Limb (tissue), 2 donors: ENCODE data around the gene LEF1.

Experiments used
- DNase-seq, 2 donors: peaks; one replicate each; pipeline ENCODE4 v3.0.0-alpha.2; 2016; ENCODE audit errors: extremely low spot score in 2 of 2

LEF1 gene

DNA sequence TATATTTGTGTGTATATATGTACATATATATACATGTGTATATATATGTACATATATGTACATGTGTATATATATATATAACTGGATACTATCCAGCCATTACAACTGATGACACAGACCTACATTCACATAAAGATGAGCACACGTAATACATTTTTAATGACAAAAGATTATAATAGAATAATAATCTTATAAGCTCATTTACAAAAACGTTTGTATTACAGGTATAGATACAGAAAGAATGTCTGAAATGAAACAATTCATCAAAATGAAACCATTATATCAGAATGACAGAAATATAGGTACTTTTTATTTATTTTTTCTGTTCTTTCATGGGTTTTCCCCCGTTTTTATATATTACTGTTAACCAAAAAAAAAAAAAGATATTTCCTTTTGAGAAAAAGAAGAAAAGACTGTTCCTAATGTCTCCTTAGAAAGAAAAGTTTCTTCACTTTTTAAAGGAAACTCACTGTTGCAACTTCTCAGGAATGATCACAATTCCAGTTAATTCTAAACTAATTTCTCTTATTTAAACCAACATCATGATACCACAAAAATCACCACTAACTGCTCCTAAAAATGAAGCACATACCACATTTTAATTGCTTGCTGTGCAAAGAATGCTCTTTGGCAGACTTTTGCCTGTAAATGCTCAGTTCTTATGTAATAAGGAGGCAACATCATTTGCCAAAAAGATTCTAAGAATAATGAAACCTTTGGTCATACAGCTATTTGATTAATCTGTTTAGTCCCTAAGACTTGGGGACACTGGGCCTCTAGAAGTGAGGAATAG is 18.9 kb downstream of the LEF1 start:
- no peak for DNase-seq

DNA sequence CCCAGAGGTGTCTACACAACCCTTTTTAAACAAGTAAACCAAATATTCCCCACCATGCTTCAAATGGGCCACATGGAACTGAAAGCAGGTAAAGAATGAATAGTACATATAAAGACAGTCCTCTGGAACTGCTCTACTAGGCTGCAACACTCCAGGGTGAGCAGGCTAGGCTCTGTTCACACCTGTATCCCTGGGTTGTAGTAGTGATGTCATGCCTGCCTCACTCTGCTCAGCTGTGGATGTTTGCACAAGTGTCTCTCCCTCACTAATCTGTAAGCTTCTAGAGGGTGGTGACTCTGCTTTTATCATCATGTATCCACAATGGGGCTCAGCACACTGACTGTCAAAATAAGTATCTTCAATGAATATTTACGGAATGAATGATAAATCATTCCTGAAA is 20.4 kb downstream of the LEF1 start:
- DNase-seq = no peak

DNA sequence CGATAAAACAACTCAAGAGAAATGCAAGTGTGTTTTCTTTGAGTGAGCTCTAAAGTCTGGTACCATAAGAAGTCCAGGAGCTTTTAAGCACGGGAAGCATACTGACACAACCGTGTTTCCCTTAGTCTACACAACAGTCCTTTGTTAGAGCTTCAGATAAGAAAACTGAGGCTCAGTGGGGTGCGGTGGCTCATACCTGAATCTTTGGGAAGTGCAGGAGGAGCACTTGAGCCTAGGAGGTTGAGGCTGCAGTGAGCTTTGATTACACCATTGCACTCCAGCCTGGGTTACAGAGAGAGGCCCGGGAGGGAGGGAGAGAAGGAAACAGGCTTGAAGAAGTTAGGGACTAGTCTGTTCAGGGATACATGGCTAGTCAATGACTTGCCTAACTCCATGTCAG is 21.9 kb downstream of the LEF1 start:
- no peak for DNase-seq

DNA sequence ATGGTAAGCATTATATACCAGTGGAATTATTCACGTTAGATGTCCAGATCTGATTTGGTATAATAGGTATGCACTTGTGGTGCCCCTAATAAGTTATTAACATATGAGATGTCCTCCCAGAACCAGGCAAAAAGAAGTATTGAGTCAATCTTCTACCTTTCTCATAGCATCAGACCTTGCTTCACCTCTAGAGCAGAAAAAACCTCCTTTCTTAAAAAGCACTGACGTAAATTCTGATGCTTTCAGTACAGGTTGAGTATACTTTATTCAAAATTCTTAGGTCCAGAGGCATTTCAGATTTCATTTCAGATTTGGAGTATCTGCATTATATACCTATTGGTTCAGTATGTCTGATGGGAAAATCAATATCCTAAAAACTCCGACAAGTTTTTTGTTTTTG is 22.4 kb downstream of the LEF1 start:
- no peak for DNase-seq

DNA sequence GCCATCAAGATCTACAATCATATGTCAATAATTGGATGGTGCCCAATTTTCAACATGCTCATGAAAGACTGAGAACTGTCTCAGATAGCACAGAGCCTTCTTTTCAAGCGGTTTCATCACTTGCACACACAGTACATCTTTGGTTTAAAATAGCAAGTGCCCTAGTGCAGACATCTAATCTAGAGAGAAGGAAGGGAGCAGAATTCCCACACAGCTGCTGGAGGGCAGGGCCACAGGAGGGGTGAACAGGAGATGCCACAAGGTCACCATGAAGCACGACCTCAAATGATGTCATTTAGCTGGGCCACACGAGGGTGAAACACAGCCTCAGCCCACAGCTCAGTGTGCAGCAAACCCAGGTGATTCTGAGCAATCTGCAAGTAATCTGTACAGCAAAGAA is 24.3 kb downstream of the LEF1 start:
- DNase-seq = no peak

DNA sequence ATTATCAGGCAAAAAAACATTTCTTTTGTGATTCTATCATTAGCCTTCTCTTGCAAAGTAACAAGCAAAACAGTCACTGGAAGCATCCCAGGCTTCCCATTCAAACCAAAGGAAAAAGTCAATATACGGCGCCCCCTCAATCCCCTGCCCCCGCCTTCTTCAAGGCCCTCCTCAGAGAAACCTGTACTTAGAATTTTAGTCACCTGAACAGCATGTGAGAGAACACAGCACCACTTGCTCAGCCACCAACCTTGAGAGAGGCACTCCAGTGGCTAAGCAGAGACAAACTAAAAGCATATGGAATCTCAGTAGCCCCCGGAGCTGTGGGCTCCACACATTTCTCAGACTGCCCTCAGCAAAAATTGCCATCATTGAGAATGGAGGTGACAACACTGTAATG is 25.2 kb downstream of the LEF1 start:
- no peak for DNase-seq

DNA sequence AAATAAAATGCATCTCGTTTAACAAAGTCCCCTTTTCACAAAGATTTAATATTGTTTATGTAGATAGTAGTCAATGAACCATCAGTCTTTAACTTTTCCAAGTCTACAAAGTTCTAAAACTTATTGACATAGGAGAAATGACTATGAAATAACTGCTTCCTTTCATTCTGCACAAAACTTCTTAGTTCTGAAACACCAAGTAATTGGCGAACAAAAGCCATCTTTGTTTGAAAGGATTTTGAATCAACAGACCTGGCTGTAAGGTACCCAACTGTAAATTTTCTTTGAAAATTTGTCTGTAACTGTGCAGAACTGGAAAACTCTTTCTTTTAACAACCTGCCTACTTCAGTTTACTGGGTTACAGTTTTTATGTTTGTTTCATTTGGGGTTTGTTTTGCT is 25.9 kb downstream of the LEF1 start:
- no peak for DNase-seq

DNA sequence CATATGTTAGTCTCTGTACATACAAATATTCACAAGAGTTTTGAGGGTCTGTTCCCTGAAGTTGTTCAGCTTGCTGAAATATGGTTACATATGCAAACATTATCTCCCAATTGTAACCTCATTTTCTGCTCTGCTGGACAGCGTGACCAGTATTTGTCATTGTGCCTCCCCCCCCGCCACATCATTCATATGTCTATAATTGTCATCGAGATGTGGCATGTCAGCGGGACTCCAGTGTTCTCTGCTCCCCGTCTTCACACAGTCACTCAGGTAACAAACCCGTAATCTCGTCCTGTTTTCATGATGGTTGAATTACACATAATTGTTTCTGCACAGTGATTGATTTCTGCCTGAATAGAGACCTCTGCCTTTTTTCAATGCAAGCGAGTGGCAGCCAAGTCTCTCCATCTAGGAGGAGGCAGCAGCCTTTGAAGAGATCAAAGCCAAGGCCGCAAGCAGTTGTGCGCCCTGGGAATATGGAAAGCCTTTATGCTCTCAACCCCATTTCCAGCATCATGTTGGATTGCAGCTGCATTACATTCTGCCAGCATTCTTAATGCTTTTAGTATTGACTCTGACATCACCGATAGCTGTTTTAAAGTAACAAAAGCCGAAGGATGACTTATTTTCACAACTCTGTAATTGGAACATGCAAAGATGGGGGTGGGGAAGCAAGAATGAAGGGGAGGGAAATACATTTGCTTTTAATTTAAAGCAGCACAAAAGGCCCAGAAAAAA is 27.4 kb downstream of the LEF1 start:
- DNase-seq = peak; percentile 58 to 72

DNA sequence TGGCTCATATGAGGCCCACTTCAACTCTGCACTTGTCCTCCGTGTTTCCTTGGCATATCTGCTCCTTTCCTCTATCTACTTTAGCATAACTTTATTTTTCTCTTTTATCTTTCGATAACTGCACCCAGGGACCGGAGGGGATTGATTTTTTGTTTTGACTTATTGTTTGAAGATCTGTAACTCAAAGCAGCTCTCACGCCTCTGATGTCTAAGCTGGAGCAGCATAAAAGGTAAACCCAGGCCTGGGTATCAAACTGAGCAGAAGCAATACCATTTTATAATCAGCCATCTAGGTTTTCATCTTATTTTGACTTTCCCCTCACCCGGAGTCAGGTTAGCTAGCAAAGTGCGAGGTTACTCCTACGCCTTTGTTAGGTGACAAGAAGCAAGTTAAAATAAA is 28.4 kb downstream of the LEF1 start:
- DNase-seq = no peak

DNA sequence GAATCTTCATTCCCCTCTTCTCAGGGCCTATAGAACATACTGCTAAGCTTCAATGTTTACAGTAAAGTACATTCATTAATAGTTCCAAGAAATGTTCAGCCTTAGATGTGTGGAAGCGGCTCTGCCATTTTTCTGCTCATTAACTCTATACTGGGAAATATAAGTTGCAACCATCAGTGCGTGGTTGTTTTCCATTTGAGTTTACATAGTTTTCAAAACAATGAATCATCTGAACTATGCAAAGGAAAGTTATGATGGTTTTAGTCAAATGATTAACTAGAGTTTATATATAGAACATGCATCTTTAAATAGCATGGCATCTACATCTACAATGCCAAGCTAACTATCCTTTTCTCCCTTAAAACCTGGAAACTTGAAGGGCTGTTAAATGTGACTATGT is 29.6 kb downstream of the LEF1 start:
- no peak for DNase-seq

DNA sequence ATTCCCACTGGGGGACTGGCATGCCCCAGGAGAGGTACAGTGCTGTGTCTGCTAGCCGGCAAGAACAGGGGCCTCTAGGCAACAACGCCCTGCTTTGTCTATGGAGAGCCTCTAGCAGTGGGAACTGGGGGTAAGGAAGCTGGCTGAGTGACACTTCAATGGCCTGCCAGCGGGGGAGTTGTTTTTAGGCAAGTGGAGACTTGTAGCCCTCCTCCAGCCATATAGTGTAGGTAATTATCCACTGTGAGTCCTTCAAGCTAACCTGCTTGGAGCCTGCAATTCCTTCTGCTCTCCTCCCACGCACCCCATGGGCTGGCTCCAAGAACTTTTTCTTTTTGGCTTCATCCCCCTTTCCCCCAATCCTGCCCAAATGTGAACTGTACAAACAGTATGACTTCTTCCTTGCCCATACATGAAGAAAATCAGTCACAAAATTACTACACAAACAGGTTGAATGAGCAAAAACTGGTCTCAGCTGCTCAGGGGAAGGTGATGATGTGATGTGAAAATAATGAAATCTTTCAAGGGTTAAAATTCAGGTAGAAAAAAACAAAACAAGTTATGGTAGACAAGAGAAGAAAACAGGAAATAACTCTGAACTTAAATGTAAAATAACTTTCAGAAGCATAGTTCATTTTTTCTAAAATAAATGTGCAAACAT is 33.1 kb downstream of the LEF1 start:
- DNase-seq = no peak

DNA sequence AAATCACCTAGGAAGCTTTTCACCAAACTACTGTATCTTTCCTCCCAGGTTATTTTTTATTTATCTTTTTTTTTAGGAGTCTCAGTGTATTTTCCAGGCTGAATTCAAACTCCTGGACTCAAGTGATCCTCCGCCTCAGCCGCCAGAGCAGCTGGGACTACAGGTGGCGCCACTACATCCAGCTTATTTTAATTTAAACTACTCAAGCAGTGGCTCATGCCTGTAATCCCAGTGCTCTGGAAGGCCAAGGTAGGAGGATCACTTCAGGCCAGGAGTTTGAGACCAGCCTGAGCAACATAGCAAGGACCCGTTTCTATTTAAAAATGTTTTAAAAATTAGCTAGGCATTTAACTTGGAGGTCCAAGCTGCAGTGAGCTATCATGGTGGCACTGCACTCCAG is 37.8 kb downstream of the LEF1 start:
- DNase-seq = no peak

DNA sequence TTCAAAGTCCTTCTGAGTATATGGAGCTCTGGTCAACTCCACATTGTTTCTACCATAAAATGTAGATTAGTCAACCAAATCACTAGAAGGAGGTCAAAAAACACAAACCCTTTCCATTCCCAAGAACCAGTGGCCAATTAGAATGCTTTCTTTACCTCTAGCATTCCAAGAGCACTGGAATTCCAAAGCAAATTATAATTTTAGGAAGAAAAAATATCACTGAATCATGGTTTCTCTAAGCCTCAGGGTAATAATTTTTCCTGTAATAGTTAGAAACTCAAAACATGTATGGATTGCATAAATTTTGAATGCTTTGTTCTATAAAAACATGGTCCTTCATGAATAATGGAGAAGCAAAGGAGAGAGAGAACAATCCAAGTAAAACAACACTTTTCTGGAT is 39.5 kb downstream of the LEF1 start:
- no peak for DNase-seq

DNA sequence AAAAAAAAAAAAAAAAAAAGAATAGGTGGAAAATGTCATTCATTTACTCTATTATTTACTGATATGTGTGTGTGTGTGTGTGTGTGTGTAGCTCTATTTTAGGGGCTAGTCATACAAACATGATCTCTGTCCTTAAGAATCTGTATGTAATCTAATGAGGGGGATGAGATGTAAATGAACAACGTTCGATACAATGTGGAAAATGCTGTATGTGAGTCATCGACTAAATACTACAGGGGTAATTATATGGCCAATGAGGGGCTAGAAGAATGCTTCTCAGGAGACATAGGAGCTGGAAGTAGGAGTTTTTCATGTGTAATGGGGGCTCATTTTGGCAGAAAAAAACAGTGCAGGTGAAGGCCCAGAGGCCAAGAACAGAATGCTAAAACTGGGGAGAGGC is 41.9 kb downstream of the LEF1 start:
- DNase-seq = no peak

DNA sequence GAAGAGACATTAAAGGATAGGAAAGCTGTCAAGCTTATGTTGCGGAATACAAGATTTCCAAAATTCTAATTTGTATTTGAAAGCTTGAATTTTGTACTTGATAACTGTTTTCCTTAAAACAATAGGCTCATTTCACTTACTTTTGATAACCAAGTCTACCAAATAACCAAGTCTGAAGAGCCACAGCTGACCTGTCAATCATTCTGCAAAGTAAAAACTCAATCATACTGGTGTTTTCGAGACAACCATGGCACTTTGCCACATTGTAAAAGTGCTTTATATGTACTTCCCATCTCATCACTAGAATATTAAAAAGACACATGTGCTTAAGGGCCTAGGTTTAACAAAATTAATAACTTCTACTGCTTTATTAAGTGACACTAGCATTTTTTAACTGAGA is 47.9 kb downstream of the LEF1 start:
- no peak for DNase-seq

DNA sequence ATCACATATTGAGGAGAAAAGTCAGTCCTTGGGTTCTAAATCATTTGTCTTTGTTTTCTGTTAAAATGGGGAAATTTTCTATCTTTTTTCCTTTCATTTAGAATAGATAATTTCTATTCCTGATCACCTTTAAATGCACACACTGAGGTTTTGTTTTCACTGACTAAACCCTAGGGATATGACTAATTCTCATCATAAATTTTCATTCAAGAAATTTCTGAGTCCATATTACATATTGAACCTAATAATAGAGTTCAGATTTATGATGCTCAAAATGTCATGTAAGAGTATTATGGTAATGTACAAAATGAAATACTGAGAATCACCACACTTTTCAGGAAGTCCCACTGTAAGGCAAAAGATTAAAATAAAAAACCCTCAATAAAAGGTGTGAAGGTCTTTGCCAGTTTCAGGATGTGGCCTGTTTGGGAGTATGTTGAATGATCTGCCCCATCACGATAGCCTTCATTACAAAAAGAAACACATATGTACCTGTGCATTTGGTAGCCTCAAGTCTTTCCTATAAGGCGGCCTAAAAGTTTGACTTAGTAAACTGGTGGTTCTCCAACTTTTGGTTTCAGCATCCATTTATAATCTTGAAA is 49.4 kb downstream of the LEF1 start:
- no peak for DNase-seq

DNA sequence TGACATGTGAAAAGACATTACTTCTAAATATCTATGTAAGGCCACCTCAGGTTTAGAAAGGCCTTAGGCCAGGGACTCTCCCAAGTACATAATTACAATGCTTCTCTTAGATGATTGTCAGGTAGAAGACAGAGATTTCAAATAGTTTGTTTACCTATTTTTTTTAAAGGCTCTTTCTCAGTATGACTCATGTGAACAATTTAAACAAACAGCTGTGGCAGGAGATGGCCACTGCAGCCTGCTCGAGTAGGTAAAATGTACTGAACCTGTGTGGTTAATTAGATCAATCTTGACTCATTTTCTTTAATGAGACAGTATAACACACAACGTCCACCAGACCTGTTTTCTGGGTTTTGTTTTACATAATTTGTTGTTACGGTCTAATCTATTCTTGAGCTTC is 50.2 kb downstream of the LEF1 start:
- no peak for DNase-seq

DNA sequence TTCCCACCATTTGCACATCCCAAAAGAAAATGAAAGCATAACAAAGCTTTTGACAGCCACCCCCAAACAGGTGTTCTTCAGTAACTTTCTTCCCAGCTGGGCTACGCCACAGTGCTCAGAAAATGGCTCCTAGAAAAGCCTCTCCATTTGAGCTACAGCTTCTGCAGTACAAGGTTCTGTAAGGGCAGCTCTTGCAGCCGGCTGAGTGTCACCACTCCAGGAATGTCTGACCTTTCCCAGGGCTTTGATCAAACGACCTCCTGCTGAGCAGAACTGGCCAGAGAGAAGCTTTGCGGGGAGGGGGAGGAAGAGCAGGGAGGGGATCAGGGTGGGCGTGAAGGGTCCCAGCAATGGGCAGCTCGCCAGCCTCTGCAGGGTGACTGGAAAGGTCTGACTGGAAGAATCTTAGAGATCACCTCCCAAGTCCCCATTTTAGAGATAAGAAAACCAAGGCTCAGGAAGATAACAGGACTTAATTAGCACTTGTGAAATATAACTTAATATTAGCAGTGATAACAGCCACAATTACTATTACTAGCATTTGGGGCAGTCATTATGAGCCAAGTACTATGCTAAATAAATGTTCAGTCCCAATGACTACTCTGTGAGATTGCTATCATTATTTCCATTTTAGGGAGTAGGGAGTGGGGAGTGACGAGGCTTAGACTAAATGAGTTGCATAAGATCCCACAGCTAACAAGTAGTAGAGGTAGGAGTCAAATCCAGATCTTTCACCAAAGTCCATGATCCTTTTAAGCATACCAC is 51.1 kb downstream of the LEF1 start:
- no peak for DNase-seq

DNA sequence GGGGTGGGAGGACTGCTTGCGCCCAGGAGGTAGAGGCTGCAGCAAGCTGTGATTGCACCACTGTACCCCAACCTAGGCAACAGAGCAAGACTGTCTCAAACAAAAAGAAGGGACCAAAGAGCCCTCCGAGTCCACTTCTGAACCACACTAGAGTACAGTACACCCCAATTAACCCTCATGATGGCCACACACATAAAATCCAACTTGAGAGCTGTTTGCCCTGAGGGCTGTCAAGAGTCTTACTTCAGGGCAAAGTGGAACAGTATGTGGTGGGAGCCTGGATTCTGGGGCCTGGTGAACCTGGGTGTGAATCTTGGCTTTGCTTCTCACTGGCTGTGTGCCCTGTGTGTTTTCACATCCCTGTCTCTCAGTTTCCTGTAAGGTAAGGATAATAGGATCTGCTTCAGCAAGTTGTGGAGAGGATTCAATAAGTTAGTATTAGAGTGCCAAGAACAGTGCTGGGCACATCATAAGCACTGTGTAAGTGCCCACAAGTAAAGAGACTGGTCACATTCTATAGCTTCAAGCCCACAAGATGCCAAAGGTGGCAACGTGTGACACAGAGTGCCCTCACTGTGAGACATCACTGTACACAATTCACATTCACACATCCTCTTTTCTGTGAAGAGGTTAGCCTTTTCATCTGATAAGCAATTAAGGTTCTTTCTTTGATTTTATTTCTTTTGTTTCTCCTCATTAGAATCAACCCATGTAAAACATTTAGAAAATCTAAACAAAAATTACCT is 52.1 kb downstream of the LEF1 start:
- DNase-seq = no peak

DNA sequence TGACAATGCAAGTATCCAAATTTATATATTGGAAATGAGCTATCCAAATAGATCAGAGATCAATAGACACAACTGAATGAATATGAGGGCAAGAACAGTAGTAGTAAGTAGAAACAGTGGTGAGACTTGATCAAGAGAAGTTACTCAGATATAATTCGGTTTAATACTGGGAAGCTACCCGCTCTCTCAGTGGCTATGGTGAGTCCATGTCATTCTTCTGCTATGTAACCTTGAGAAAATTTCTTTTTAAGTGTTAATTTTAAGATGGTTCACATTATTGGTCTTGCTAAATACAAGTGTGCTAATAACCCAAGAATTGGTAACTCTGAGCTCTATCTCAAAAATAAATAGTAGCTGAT is 53.6 kb downstream of the LEF1 start:
- no peak for DNase-seq

DNA sequence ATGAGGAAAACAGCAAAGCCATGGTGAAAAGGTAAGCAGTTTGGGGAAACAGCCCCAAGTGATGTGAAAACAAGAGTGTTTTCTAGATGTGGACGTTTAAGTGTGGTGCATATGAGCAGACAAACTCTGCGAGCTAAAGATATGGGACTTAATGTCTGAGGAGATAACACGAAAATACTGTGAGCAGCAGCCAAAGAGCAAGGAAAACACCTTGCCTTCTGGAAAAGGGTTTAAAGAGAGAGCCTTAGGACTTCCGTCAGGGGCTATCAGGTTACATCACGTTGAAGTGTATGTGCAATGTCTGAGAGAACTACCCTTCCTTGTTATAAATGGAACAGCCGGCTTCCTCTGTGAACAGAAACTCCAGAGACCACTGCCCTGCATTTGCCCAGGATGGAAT is 54.2 kb downstream of the LEF1 start:
- DNase-seq = no peak
